ENCODE data around the gene PAK5.

Gene PAK5

GRCh38 chr20:9789131-9789530, 49.7 kb downstream of the PAK5 start:
- no peak for DNase-seq (ENCODE audit: low read depth)

GRCh38 chr20:9775176-9775575, 63.7 kb downstream of the PAK5 start:
- no peak for DNase-seq (ENCODE audit: low read depth)

- no peak for DNase-seq (ENCODE audit: low read depth)
These were observed 68.9 kb downstream of the PAK5 start for GRCh38 chr20:9769954-9770353.

- no peak for DNase-seq (ENCODE audit: low read depth)
These were observed 77.4 kb downstream of the PAK5 start for GRCh38 chr20:9761476-9761875.

GRCh38 chr20:9759392-9759791, 79.5 kb downstream of the PAK5 start:
- no peak for DNase-seq (ENCODE audit: low read depth)

GRCh38 chr20:9758752-9759151, 80.1 kb downstream of the PAK5 start:
- no peak for DNase-seq (ENCODE audit: low read depth)

GRCh38 chr20:9756660-9757059, 82.2 kb downstream of the PAK5 start:
- no peak for DNase-seq (ENCODE audit: low read depth)

- no peak for DNase-seq (ENCODE audit: low read depth)
These were observed 83.6 kb downstream of the PAK5 start for GRCh38 chr20:9755301-9755700.

- no peak for DNase-seq (ENCODE audit: low read depth)
These were observed 94.3 kb downstream of the PAK5 start for GRCh38 chr20:9744551-9744950.

- DNase-seq (ENCODE audit: low read depth), result no peak
These were observed 95.0 kb downstream of the PAK5 start for GRCh38 chr20:9743871-9744270.

- no peak for DNase-seq (ENCODE audit: low read depth)
These were observed 96.1 kb downstream of the PAK5 start for GRCh38 chr20:9742821-9743220.

- no peak for DNase-seq (ENCODE audit: low read depth)
These were observed 96.9 kb downstream of the PAK5 start for GRCh38 chr20:9741996-9742395.

- DNase-seq (ENCODE audit: low read depth), result no peak
These were observed 98.4 kb downstream of the PAK5 start for GRCh38 chr20:9740486-9740885.

- DNase-seq (ENCODE audit: low read depth), result no peak
These were observed 98.9 kb downstream of the PAK5 start for GRCh38 chr20:9739991-9740390.

GRCh38 chr20:9736373-9736772, 102.5 kb downstream of the PAK5 start:
- no peak for DNase-seq (ENCODE audit: low read depth)

GRCh38 chr20:9723501-9724202, 115.2 kb downstream of the PAK5 start:
- no peak for DNase-seq (ENCODE audit: low read depth)

- no peak for DNase-seq (ENCODE audit: low read depth)
These were observed 127.0 kb downstream of the PAK5 start for GRCh38 chr20:9711872-9712271.

GRCh38 chr20:9710685-9711084, 128.2 kb downstream of the PAK5 start:
- no peak for DNase-seq (ENCODE audit: low read depth)

- DNase-seq (ENCODE audit: low read depth), result no peak
These were observed 133.0 kb downstream of the PAK5 start for GRCh38 chr20:9705722-9706476.

GRCh38 chr20:9699181-9699580, 139.7 kb downstream of the PAK5 start:
- no peak for DNase-seq (ENCODE audit: low read depth)

- DNase-seq (ENCODE audit: low read depth), result no peak
These were observed 149.8 kb downstream of the PAK5 start for GRCh38 chr20:9689041-9689440.

GRCh38 chr20:9686866-9687265, 152.0 kb downstream of the PAK5 start:
- no peak for DNase-seq (ENCODE audit: low read depth)

- no peak for DNase-seq (ENCODE audit: low read depth)
These were observed 152.4 kb downstream of the PAK5 start for GRCh38 chr20:9686455-9686854.

- DNase-seq (ENCODE audit: low read depth), result no peak
These were observed 152.9 kb downstream of the PAK5 start for GRCh38 chr20:9686001-9686400.
